Testis (tissue), 2 donors: Measurements from ENCODE around the gene CLPTM1L.
"Not testable (repeated sequence)": the region's sequence is repeated elsewhere in the genome, so short reads cannot be mapped to it uniquely, and the experiment has no call there.

ENCODE experiments used
- CTCF ChIP-seq, 3 experiments: fragments of 450-650 bp in 2 of 3; fragments of 200-600 bp in 1 of 3; sonication (generic) in 1 of 3; IDR thresholded peaks; one replicate each; pipeline ENCODE4 v1.5.1; 2016 to 2019; ENCODE audit warnings: antibody characterized with exemption in 3 of 3, mild to moderate bottlenecking in 2 of 3, moderate library complexity in 1 of 3
- POLR2A ChIP-seq: fragments of 450-650 bp; IDR thresholded peaks from one replicate; pipeline ENCODE4 v1.6.1; 2017; ENCODE audit warnings: antibody characterized with exemption, mild to moderate bottlenecking, moderate library complexity

DNA sequence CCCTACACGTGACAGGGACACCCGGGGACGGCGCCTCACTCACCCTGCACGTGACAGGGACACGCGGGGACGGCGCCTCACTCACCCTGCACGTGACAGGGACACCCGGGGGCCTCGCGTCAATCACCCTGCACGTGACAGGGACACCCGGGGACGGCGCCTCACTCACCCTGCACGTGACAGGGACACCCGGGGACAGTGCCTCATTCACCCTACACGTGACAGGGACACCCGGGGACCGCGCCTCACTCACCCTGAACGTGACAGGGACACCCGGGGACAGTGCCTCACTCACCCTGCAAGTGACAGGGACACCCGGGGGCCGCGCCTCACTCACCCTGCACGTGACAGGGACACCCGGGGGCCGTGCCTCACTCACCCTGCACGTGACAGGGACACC lies 55.3 kb downstream of the CLPTM1L start:
- TF ChIP-seq POLR2A; CTCF (IDR thresholded peaks at IDR 0.05): not testable (repeated sequence)
